Adipocyte (in vitro differentiated cells): Measurements from ENCODE around the gene GOLGA2.
A peak's percentile ranks its signal among the peaks of the same experiment; 100 is the strongest.

Source experiments
- DNase-seq: peaks from one replicate; pipeline ENCODE4 v3.0.0-alpha.2; 2015; ENCODE audit warnings: low read depth
- H3K27me3 ChIP-seq: replicated peaks from 2 replicates; pipeline ENCODE4 v1.7.0; 2013; ENCODE audit warnings: mild to moderate bottlenecking, low read length, moderate library complexity; ENCODE audit not compliant: control insufficient read depth, insufficient read depth
- H3K36me3 ChIP-seq: 2 replicates; pipeline ENCODE4 v1.7.0; 2013; ENCODE audit warnings: low read length, mild to moderate bottlenecking, moderate library complexity; ENCODE audit not compliant: control insufficient read depth, insufficient read depth, severe bottlenecking
- H3K4me1 ChIP-seq: 2 replicates; pipeline ENCODE4 v1.7.0; 2013; ENCODE audit warnings: mild to moderate bottlenecking, low read length, moderate library complexity; ENCODE audit not compliant: control insufficient read depth, insufficient read depth
- H3K4me3 ChIP-seq: 2 replicates; pipeline ENCODE4 v1.7.0; 2013; ENCODE audit warnings: mild to moderate bottlenecking, low read length, moderate library complexity
- H3K9ac ChIP-seq: 2 replicates; pipeline ENCODE4 v1.7.0; 2013; ENCODE audit warnings: mild to moderate bottlenecking, low read length, moderate library complexity
- H3K9me3 ChIP-seq: 2 replicates; pipeline ENCODE4 v1.7.0; 2013; ENCODE audit warnings: mild to moderate bottlenecking, low read length, moderate library complexity; ENCODE audit not compliant: control insufficient read depth

The GOLGA2 gene

GRCh38 chr9:128214571-128215490 lies 61.0 kb downstream of the GOLGA2 start:
- no peak for DNase-seq
- H3K9me3 ChIP-seq: no peaks in the 10 kb centered on the region
- H3K36me3 ChIP-seq: no peaks in the 10 kb centered on the region
- no peaks in the 10 kb centered on the region for H3K27me3 ChIP-seq
- H3K4me3 ChIP-seq: no peak overlapping the region
- peaks cover 24% of the 10 kb centered on the region for H3K4me1 ChIP-seq
- H3K9ac ChIP-seq: peak overlapping the region; percentile 45

- H3K36me3 ChIP-seq: no peaks in the 10 kb centered on the region
- H3K9ac ChIP-seq: no peak overlapping the region
- H3K27me3 ChIP-seq: no peaks in the 10 kb centered on the region
- no peaks in the 10 kb centered on the region for H3K9me3 ChIP-seq
- H3K4me1 ChIP-seq: peaks cover 24% of the 10 kb centered on the region
- no peak for DNase-seq
- no peak overlapping the region for H3K4me3 ChIP-seq
These were observed 61.9 kb downstream of the GOLGA2 start for GRCh38 chr9:128213746-128214497.

DNA sequence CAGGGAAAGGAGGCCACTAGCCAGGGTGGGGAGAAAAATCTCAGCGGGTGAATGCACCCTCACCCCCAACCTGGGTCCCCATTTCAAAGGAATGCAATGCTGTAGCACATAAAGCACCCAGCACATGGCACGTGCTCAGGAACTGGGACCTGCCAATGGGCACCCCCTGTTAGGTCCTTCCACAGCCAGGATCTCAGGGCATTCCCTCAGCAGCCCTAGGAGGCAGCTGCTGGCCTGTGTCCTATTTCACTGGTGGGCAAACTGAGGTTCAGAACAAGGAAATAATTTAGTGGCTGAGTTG lies 63.9 kb downstream of the GOLGA2 start:
- DNase-seq: no peak
- no peak overlapping the region for H3K4me3 ChIP-seq
- no peaks in the 10 kb centered on the region for H3K27me3 ChIP-seq
- H3K4me1 ChIP-seq: peaks cover 25% of the 10 kb centered on the region
- no peaks in the 10 kb centered on the region for H3K9me3 ChIP-seq
- no peak overlapping the region for H3K9ac ChIP-seq
- H3K36me3 ChIP-seq: no peaks in the 10 kb centered on the region

GRCh38 chr9:128211186-128211980 lies 64.4 kb downstream of the GOLGA2 start:
- Histone ChIP-seq H3K27me3 (no peaks in the 10 kb centered on the region), H3K9ac (no peak overlapping the region), H3K4me1 (peaks cover 19% of the 10 kb centered on the region), H3K4me3 (no peak overlapping the region), H3K36me3 (no peaks in the 10 kb centered on the region), H3K9me3 (no peaks in the 10 kb centered on the region)
- DNase-seq: no peak

DNA sequence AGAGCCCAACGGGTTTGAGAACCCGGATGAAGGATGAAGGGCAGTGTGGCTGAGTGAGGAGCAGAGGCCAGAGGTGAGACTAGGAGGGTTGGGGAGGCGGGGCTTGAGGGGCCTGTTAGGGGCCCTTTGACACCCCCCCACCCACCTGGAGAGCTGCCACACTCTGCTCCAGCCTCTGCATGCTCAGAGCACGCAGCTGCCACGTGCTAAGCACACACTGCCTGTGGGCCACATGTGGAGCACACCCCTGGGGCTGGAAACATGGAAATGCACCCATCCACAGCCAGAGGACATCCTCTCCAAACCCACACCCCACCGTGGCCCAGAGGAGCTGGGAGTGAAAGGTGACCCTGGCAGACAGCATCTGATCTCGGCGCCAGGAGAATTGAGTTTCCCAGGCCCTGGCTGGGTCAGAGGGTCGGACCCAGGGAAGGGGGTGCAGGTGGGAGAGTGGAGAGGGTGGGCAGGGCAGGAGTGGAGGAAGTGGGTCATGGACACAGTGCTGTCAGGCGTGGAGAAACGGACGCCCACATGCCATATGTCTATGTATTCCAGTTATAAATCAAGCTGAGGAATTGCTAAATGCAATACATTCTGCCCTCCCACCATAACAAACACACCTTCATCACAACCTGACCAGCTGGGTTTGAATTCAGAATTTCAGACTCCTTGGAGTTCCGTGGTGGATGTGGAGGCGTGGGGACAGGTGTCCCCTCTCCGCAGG lies 66.7 kb downstream of the GOLGA2 start:
- no peak for DNase-seq
- Histone ChIP-seq H3K4me3 (no peak overlapping the region), H3K9ac (no peak overlapping the region), H3K36me3 (no peaks in the 10 kb centered on the region), H3K27me3 (no peaks in the 10 kb centered on the region), H3K4me1 (peaks cover 5% of the 10 kb centered on the region), H3K9me3 (no peaks in the 10 kb centered on the region)

DNA sequence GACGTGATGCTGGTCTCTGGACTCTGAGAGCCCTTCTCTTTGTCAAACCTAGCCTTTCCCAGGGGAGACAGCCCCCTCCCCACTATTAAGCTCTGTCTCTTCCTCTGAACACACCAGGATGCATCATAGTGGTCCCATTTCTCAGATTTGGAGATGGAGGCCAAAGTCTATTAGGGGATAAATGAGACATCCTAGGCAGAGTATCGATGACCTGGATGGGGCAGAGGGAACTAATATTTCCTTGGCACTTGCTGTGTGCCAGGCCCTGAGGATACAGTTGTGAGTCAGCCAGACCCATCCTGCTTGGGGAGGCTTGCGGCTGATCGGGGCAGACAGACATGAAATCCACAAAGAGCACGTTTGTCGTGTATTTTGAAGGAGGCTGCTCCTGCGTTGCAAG lies 67.4 kb downstream of the GOLGA2 start:
- Histone ChIP-seq H3K4me1 (peaks cover 5% of the 10 kb centered on the region), H3K9ac (no peak overlapping the region), H3K9me3 (no peaks in the 10 kb centered on the region), H3K4me3 (no peak overlapping the region), H3K27me3 (no peaks in the 10 kb centered on the region), H3K36me3 (no peaks in the 10 kb centered on the region)
- DNase-seq: no peak

- H3K36me3 ChIP-seq: no peaks in the 10 kb centered on the region
- H3K9ac ChIP-seq: no peak overlapping the region
- peaks cover 8% of the 10 kb centered on the region for H3K4me1 ChIP-seq
- DNase-seq: no peak
- H3K4me3 ChIP-seq: no peak overlapping the region
- no peaks in the 10 kb centered on the region for H3K27me3 ChIP-seq
- no peaks in the 10 kb centered on the region for H3K9me3 ChIP-seq
These were observed 68.6 kb downstream of the GOLGA2 start for GRCh38 chr9:128206916-128207910.

DNA sequence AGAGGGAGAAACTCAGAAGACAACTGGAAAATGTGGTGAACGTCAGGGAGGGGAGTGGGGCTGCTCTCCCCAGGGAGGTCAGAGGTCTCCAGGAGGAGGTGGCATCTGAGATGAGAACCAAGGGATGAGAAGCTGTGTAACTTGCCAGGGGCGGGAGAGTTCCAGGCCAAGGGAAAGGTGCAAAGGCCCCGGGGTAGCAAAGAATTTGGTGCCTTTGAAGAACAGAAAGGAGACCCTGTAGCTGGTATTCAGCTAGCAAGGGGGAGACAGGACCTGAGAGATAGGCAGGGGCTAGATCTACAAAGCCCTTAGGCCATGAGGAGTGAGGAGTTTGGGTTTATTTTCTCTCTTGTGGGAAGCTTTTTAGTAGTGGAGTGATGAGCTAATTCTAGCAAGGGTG lies 69.3 kb downstream of the GOLGA2 start:
- H3K4me3 ChIP-seq: no peak overlapping the region
- no peak for DNase-seq

More for the DNA sequence above, 69.3 kb downstream of the GOLGA2 start:
- no peaks in the 10 kb centered on the region for H3K9me3 ChIP-seq
- no peak overlapping the region for H3K9ac ChIP-seq
- H3K36me3 ChIP-seq: no peaks in the 10 kb centered on the region
- H3K27me3 ChIP-seq: no peaks in the 10 kb centered on the region
- peaks cover 8% of the 10 kb centered on the region for H3K4me1 ChIP-seq
